ENCODE data around the gene GPR75.
"Not testable (repeated sequence)": the region's sequence is repeated elsewhere in the genome, so short reads cannot be mapped to it uniquely, and the experiment has no call there.

DNA sequence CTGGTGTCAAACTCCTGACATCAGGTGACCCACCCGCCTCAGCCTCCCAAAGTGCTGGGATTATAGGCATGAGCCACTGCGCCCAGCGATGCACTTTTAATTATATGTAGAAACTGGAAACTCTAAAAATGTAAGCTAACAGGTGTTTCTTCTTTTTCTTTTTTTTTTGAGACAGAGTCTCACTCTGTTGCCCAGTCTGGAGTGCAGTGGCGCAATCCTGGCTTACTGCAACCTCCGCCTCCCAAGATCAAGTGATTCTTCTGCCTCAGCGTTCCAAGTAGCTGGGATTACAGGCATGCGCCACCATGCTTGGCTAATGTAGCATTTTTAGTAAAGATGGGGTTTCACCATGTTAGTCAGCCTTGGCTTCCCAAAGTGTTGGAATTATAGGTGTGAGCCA is 18.1 kb downstream of the GPR75 start:
- TF ChIP-seq TAF1 (IDR thresholded peaks at IDR 0.05; ENCODE audit: low read depth, low read length); POU5F1 (IDR thresholded peaks at IDR 0.05; ENCODE audit: low read depth, low read length); POLR2A (IDR thresholded peaks at IDR 0.05; ENCODE audit: control extremely low read depth in 1 of 2, low read depth in 2 of 2, low read length in 2 of 2); EZH2 (IDR thresholded peaks at IDR 0.05; ENCODE audit: low read depth, low read length, severe bottlenecking); CEBPB (IDR thresholded peaks at IDR 0.05; ENCODE audit: low read depth, low read length); SIN3A (conservative IDR thresholded peaks at IDR 0.05 in 1 of 2, IDR thresholded peaks at IDR 0.05 in 1 of 2; ENCODE audit: low read depth in 1 of 2, low read length in 2 of 2); PHF8 (conservative IDR thresholded peaks at IDR 0.05; ENCODE audit: low read depth, low read length); CREB1 (IDR thresholded peaks at IDR 0.05): not testable (repeated sequence)
- TF ChIP-seq, protein P1, sequence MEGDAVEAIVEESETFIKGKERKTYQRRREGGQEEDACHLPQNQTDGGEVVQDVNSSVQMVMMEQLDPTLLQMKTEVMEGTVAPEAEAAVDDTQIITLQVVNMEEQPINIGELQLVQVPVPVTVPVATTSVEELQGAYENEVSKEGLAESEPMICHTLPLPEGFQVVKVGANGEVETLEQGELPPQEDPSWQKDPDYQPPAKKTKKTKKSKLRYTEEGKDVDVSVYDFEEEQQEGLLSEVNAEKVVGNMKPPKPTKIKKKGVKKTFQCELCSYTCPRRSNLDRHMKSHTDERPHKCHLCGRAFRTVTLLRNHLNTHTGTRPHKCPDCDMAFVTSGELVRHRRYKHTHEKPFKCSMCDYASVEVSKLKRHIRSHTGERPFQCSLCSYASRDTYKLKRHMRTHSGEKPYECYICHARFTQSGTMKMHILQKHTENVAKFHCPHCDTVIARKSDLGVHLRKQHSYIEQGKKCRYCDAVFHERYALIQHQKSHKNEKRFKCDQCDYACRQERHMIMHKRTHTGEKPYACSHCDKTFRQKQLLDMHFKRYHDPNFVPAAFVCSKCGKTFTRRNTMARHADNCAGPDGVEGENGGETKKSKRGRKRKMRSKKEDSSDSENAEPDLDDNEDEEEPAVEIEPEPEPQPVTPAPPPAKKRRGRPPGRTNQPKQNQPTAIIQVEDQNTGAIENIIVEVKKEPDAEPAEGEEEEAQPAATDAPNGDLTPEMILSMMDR (IDR thresholded peaks at IDR 0.05; ENCODE audit: control extremely low read depth in 1 of 3, insufficient read depth in 1 of 3, low read depth in 1 of 3, low read length in 3 of 3), result not testable (repeated sequence)
- TF ChIP-seq, protein P2, sequence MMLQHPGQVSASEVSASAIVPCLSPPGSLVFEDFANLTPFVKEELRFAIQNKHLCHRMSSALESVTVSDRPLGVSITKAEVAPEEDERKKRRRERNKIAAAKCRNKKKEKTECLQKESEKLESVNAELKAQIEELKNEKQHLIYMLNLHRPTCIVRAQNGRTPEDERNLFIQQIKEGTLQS (IDR thresholded peaks at IDR 0.05; ENCODE audit: insufficient read depth, low read depth, low read length), result not testable (repeated sequence)

All from H1 (cell line).